Fibroblast of pulmonary artery (primary cell): Measurements from ENCODE around the gene MACROD2.

Experiments used
- DNase-seq: peaks from one replicate; pipeline ENCODE4 v3.0.0-alpha.2; 2010; ENCODE audit warnings: low read depth
- H3K4me3 ChIP-seq: replicated peaks from 2 replicates; pipeline ENCODE4 v1.5.1; 2011; ENCODE audit warnings: low read depth, mild to moderate bottlenecking, control low read depth, low read length, moderate library complexity
- TF ChIP-seq, protein P1 (sequence below): IDR thresholded peaks from 2 replicates; pipeline ENCODE4 v1.5.1; 2011; ENCODE audit warnings: mild to moderate bottlenecking, control low read depth, low read length, inconsistent platforms; ENCODE audit errors: missing control alignments

The MACROD2 gene

GRCh38 chr20:15593081-15593480 is 1597.8 kb downstream of the MACROD2 start:
- TF ChIP-seq, protein P1, sequence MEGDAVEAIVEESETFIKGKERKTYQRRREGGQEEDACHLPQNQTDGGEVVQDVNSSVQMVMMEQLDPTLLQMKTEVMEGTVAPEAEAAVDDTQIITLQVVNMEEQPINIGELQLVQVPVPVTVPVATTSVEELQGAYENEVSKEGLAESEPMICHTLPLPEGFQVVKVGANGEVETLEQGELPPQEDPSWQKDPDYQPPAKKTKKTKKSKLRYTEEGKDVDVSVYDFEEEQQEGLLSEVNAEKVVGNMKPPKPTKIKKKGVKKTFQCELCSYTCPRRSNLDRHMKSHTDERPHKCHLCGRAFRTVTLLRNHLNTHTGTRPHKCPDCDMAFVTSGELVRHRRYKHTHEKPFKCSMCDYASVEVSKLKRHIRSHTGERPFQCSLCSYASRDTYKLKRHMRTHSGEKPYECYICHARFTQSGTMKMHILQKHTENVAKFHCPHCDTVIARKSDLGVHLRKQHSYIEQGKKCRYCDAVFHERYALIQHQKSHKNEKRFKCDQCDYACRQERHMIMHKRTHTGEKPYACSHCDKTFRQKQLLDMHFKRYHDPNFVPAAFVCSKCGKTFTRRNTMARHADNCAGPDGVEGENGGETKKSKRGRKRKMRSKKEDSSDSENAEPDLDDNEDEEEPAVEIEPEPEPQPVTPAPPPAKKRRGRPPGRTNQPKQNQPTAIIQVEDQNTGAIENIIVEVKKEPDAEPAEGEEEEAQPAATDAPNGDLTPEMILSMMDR = no peak
- H3K4me3 ChIP-seq = no peak overlapping the region
- no peak for DNase-seq

- no peak for DNase-seq
Observed at GRCh38 chr20:15594158-15594695, 1598.9 kb downstream of the MACROD2 start.

GRCh38 chr20:15596220-15596890 is 1601.0 kb downstream of the MACROD2 start:
- no peak for DNase-seq
- TF ChIP-seq, protein P1 = no peak
- no peak overlapping the region for H3K4me3 ChIP-seq

More at GRCh38 chr20:15594158-15594695, 1598.9 kb downstream of the MACROD2 start:
- no peak overlapping the region for H3K4me3 ChIP-seq
- TF ChIP-seq, protein P1 = no peak

- H3K4me3 ChIP-seq = no peak overlapping the region
- DNase-seq = no peak
- TF ChIP-seq, protein P1 = no peak
Observed at GRCh38 chr20:15597306-15597705, 1602.0 kb downstream of the MACROD2 start.

GRCh38 chr20:15599961-15600360 is 1604.6 kb downstream of the MACROD2 start:
- H3K4me3 ChIP-seq = no peak overlapping the region
- no peak for DNase-seq
- TF ChIP-seq, protein P1 = no peak

GRCh38 chr20:15600565-15600964 is 1605.2 kb downstream of the MACROD2 start:
- DNase-seq = no peak
- TF ChIP-seq, protein P1 = no peak
- no peak overlapping the region for H3K4me3 ChIP-seq

- no peak for DNase-seq
- TF ChIP-seq, protein P1 = no peak
- H3K4me3 ChIP-seq = no peak overlapping the region
Observed at GRCh38 chr20:15603506-15603905, 1608.2 kb downstream of the MACROD2 start.
